ENCODE data around the gene FAM216A.
A peak's percentile ranks its signal among the peaks of the same experiment; 100 is the strongest.
"Not testable (repeated sequence)": the region's sequence is repeated elsewhere in the genome, so short reads cannot be mapped to it uniquely, and the experiment has no call there.

FAM216A gene

DNA sequence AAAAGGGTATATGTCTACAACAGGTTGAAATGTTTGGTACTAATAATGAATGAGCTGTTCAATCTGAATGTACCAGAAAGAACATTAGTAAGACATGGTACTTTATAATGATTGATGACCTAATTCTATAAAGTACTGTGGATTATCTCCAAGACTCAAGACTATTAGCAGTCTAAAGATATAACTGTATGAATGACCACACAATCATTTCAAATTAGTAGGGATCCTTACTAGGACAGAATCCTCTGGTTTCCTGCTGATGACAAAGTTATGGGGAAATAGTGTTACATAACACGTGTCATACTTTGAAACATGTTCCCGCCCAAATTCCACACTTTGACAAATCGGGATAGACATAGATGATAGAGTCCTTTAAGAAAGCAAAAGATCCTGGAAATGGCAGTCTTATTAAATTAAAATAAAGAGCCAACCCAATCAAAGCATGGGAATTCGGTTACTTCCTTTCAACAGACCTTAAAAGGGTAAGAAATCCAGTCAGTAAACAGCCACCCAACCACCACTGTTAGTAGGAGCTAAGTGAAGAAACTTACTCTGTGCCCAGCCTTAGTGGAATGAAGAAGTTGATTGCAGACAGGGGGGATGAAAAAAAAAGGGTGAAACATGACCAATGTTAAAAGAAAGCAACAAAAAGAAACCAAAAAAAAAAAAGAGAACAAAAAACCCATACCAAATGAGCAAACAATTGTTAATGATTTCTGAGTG lies 30.5 kb downstream of the FAM216A start:
- H3K4me1 ChIP-seq (ENCODE audit: control insufficient read depth in 2 of 2, insufficient read depth in 2 of 2, low read length in 2 of 2) = peaks cover 14 to 19% of the 10 kb centered on the region in 2 donors
- H3K9ac ChIP-seq (ENCODE audit: low read depth in 1 of 2, low read length in 2 of 2) = no peak overlapping the region
- H3K27ac ChIP-seq (ENCODE audit: low read depth in 2 of 2, low read length in 2 of 2) = no peak overlapping the region
- no peaks in the 10 kb centered on the region for H3K9me3 ChIP-seq (ENCODE audit: control insufficient read depth in 2 of 2, low read length in 2 of 2)
- peaks cover 12 to 13% of the 10 kb centered on the region in 2 donors for H3K36me3 ChIP-seq (ENCODE audit: control insufficient read depth in 2 of 2, insufficient read depth in 2 of 2, low read length in 2 of 2)
- H3K4me3 ChIP-seq (ENCODE audit: low read length in 2 of 2) = no peak overlapping the region
- H3K27me3 ChIP-seq (ENCODE audit: control insufficient read depth in 2 of 2, insufficient read depth in 2 of 2, low read length in 2 of 2) = no peaks in the 10 kb centered on the region

DNA sequence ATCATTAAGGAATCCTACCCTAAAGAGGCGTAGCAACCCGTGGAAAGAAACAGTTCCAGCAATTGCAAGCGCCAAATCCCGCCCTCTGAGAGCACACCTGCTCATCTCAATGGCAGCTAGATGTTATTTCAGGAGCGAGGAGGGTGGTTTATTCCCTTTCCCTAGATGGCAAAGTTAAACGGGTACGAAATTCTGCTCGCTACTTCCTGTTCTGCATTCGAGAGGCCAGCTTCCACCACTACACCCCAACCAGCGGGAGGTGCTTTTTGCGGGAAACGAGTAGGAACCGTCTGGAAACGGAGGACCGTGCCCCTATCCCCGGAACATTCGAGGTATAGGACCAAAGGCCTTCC lies 32.7 kb downstream of the FAM216A start:
- Histone ChIP-seq H3K36me3 (ENCODE audit: control insufficient read depth in 2 of 2, insufficient read depth in 2 of 2, low read length in 2 of 2) (no peaks in the 10 kb centered on the region), H3K27me3 (ENCODE audit: control insufficient read depth in 2 of 2, insufficient read depth in 2 of 2, low read length in 2 of 2) (no peaks in the 10 kb centered on the region), H3K4me3 (ENCODE audit: low read length in 2 of 2) (peak overlapping the region; percentile 97 to 98), H3K27ac (ENCODE audit: low read depth in 2 of 2, low read length in 2 of 2) (peak overlapping the region; percentile 92 to 94), H3K9me3 (ENCODE audit: control insufficient read depth in 2 of 2, low read length in 2 of 2) (no peaks in the 10 kb centered on the region), H3K9ac (ENCODE audit: low read depth in 1 of 2, low read length in 2 of 2) (peak overlapping the region; percentile 90 to 96), H3K4me1 (ENCODE audit: control insufficient read depth in 2 of 2, insufficient read depth in 2 of 2, low read length in 2 of 2) (peaks cover 14 to 19% of the 10 kb centered on the region in 2 donors)

DNA sequence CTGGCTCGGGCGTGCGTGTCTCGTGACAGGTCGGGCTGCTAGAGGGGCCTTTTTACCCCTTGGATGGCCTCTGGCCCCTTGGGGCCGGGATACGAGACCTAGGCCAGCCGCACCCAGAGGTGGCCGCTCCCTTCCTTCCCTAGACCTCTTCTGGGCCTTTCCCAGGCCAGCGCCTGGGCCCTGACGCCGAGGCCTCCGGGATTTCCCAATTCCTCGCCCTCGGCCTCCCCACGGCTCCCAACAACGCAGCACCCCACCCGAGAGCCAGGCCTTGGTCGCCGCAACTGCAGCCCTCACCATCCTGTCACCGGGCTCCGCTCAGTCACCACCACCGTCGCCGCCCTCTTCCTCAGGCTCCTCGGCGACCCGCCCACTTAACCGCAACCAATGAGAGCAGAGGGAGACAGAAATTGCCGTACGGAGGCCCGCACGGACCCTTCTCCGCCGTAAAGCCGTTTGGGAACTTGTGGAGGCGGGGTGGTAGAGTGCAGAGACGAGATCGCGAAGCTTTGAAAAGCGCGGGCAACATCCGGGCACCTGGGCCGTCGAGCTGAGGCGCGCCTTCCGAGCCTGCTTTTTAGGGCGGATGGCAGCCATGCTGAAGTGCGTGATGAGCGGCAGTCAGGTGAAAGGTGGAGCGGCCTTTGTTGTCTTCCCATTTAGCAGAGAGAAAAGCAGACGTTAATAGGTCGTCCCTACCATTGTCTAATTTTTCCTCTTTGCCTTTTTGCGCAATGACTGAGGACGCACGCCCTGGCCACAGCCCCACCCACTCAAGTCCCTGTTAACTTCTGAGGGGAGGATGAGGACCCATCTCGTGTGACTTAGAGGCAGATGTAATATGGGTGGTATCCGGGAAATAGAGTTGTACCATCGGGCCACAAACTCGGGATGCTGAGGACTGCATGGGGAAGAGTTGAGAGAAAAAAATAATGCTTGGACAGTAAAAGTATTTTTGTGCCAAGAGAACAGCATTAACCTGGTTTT lies 33.4 kb downstream of the FAM216A start, which contains the start of the genes RAD9B and VPS29:
Gene RAD9B (plus strand): TSS at position 580 of the 987 bp plus-strand sequence. CDS start 7 bp downstream, at position 587.
Gene VPS29 (minus strand): TSS at position 360 of the 987 bp plus-strand sequence. CDS start 60 bp downstream, at position 300.
- no peaks in the 10 kb centered on the region for H3K9me3 ChIP-seq (ENCODE audit: control insufficient read depth in 2 of 2, low read length in 2 of 2)
- no peaks in the 10 kb centered on the region for H3K36me3 ChIP-seq (ENCODE audit: control insufficient read depth in 2 of 2, insufficient read depth in 2 of 2, low read length in 2 of 2)
- peaks cover 14 to 19% of the 10 kb centered on the region in 2 donors for H3K4me1 ChIP-seq (ENCODE audit: control insufficient read depth in 2 of 2, insufficient read depth in 2 of 2, low read length in 2 of 2)
- peak within 1 kb of the TSS; percentile 90 to 96 for H3K9ac ChIP-seq (ENCODE audit: low read depth in 1 of 2, low read length in 2 of 2)
- H3K4me3 ChIP-seq (ENCODE audit: low read length in 2 of 2) = peak within 1 kb of the TSS; percentile 97 to 98
- H3K27ac ChIP-seq (ENCODE audit: low read depth in 2 of 2, low read length in 2 of 2) = peak within 1 kb of the TSS; percentile 92 to 94
- H3K27me3 ChIP-seq (ENCODE audit: control insufficient read depth in 2 of 2, insufficient read depth in 2 of 2, low read length in 2 of 2) = no peaks in the 10 kb centered on the region

DNA sequence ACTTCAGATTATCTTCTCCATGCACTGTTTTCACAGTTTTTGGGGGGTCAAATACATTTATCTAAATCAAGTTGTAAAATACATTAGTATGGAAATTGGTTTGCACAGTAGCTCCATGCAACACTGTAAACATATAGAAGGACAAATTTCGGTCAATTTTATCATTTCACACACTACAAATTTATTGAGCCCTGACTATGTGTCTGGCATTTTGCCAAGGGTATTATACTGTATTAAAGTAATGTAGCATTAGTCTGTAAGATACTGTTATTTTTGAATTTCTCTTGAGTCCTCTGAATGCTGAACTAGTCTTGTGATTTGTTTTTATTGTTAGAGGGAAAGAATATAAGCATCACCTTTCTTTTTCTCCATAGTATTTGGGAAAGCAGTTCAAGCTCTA lies 34.8 kb downstream of the FAM216A start:
- Histone ChIP-seq H3K36me3 (ENCODE audit: control insufficient read depth in 2 of 2, insufficient read depth in 2 of 2, low read length in 2 of 2) (no peaks in the 10 kb centered on the region), H3K27ac (ENCODE audit: low read depth in 2 of 2, low read length in 2 of 2) (no peak overlapping the region), H3K27me3 (ENCODE audit: control insufficient read depth in 2 of 2, insufficient read depth in 2 of 2, low read length in 2 of 2) (no peaks in the 10 kb centered on the region), H3K4me1 (ENCODE audit: control insufficient read depth in 2 of 2, insufficient read depth in 2 of 2, low read length in 2 of 2) (peaks cover 14 to 19% of the 10 kb centered on the region in 2 donors), H3K9me3 (ENCODE audit: control insufficient read depth in 2 of 2, low read length in 2 of 2) (no peaks in the 10 kb centered on the region), H3K9ac (ENCODE audit: low read depth in 1 of 2, low read length in 2 of 2) (no peak overlapping the region), H3K4me3 (ENCODE audit: low read length in 2 of 2) (no peak overlapping the region)

DNA sequence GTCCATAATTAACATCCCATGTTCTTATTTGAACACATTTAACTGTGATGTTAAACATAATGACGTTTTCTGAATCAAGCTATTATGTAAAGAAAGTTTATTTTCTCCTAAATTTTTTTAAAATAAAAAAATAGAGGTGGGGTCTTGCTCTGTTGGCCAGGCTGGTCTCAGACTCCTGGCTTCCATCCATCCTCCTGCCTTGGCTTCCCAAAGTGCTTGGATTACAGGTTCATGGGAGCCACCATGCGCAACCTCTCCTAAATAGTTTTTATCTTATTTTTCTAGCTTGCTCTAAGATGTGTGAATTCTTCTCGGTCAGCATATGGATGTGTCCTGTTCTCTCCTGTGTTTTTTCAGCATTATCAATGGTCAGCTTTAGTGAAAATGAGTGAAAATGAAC lies 36.7 kb downstream of the FAM216A start:
- Histone ChIP-seq H3K9me3 (ENCODE audit: control insufficient read depth in 2 of 2, low read length in 2 of 2) (no peaks in the 10 kb centered on the region), H3K36me3 (ENCODE audit: control insufficient read depth in 2 of 2, insufficient read depth in 2 of 2, low read length in 2 of 2) (no peaks in the 10 kb centered on the region), H3K27me3 (ENCODE audit: control insufficient read depth in 2 of 2, insufficient read depth in 2 of 2, low read length in 2 of 2) (no peaks in the 10 kb centered on the region), H3K9ac (ENCODE audit: low read depth in 1 of 2, low read length in 2 of 2) (no peak overlapping the region), H3K4me1 (ENCODE audit: control insufficient read depth in 2 of 2, insufficient read depth in 2 of 2, low read length in 2 of 2) (peaks cover 14 to 16% of the 10 kb centered on the region in 2 donors), H3K4me3 (ENCODE audit: low read length in 2 of 2) (no peak overlapping the region), H3K27ac (ENCODE audit: low read depth in 2 of 2, low read length in 2 of 2) (no peak overlapping the region)

DNA sequence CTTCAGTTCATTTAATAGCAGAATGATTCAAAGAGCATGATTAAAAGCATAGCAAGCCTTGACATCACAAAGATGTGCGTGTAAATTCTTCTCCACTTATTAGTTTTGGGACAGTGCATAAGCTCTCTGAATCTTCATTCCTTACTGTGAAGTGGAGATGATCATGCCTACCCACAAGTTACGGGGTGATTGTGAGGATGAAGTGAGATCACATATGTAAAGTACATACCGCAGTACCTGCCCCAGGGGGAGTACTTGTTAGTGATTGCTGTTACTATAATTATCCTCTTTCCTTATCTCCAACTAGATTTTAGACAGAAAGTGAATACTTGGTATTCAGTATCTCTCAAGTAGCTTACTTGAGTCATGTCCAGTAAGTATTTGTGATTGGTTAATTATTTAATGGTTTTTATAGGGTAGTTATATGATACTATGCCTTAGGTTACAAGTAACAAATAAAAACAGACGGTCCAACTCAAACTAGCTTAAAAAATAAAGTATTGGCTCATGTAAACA lies 39.5 kb downstream of the FAM216A start:
- Histone ChIP-seq H3K4me3 (ENCODE audit: low read length in 2 of 2) (no peak overlapping the region), H3K36me3 (ENCODE audit: control insufficient read depth in 2 of 2, insufficient read depth in 2 of 2, low read length in 2 of 2) (no peaks in the 10 kb centered on the region), H3K27ac (ENCODE audit: low read depth in 2 of 2, low read length in 2 of 2) (no peak overlapping the region), H3K9ac (ENCODE audit: low read depth in 1 of 2, low read length in 2 of 2) (no peak overlapping the region), H3K9me3 (ENCODE audit: control insufficient read depth in 2 of 2, low read length in 2 of 2) (no peaks in the 10 kb centered on the region), H3K4me1 (ENCODE audit: control insufficient read depth in 2 of 2, insufficient read depth in 2 of 2, low read length in 2 of 2) (no peaks in the 10 kb centered on the region), H3K27me3 (ENCODE audit: control insufficient read depth in 2 of 2, insufficient read depth in 2 of 2, low read length in 2 of 2) (no peaks in the 10 kb centered on the region)

DNA sequence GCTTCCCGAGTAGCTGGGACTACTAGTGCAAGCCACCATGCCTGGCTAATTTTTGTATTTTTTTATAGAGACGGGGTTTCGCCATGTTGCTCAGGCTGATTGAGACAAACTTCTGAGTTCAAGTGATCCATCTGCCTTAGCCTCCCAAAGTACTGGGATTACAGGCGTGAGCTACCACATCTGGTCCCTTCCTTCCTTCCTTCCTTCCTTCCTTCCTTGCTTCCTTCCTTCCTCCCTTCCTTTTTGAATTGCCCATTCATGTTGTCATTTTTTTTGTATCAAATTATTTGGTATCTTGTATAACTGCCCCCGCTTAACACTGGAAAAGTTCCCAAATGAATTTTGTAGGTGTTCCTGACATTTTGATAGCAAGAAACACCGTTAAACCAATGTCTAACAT lies 45.2 kb downstream of the FAM216A start:
- H3K27me3 ChIP-seq (ENCODE audit: control insufficient read depth in 2 of 2, insufficient read depth in 2 of 2, low read length in 2 of 2) = no peaks in the 10 kb centered on the region

DNA sequence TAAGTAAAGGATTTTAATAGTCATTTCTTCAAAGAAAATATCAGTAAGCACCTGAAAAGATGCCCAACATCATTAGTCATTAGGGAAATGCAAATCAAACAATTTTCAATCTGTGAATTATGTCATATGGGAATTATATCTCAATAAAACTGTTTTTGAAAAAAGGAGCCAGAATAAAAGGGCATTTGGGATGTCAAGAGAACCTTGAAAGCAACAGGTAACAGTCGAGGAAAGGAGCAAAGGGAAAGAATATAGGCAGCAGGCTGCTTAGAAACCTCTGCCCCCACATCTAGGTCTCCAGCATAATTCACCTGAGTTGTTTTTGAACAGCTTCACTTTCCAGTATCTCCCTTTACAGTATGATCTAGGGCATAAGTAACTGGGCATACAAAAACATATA lies 45.7 kb downstream of the FAM216A start:
- no peak overlapping the region for H3K27ac ChIP-seq (ENCODE audit: low read depth in 2 of 2, low read length in 2 of 2)
- no peak overlapping the region for H3K9ac ChIP-seq (ENCODE audit: low read depth in 1 of 2, low read length in 2 of 2)
- no peaks in the 10 kb centered on the region for H3K27me3 ChIP-seq (ENCODE audit: control insufficient read depth in 2 of 2, insufficient read depth in 2 of 2, low read length in 2 of 2)
- no peaks in the 10 kb centered on the region for H3K36me3 ChIP-seq (ENCODE audit: control insufficient read depth in 2 of 2, insufficient read depth in 2 of 2, low read length in 2 of 2)
- H3K4me1 ChIP-seq (ENCODE audit: control insufficient read depth in 2 of 2, insufficient read depth in 2 of 2, low read length in 2 of 2) = no peaks in the 10 kb centered on the region
- H3K4me3 ChIP-seq (ENCODE audit: low read length in 2 of 2) = no peak overlapping the region
- H3K9me3 ChIP-seq (ENCODE audit: control insufficient read depth in 2 of 2, low read length in 2 of 2) = no peaks in the 10 kb centered on the region

More for the DNA sequence above, 45.2 kb downstream of the FAM216A start:
- H3K4me1 ChIP-seq (ENCODE audit: control insufficient read depth in 2 of 2, insufficient read depth in 2 of 2, low read length in 2 of 2) = no peaks in the 10 kb centered on the region
- no peaks in the 10 kb centered on the region for H3K36me3 ChIP-seq (ENCODE audit: control insufficient read depth in 2 of 2, insufficient read depth in 2 of 2, low read length in 2 of 2)
- H3K27ac ChIP-seq (ENCODE audit: low read depth in 2 of 2, low read length in 2 of 2) = no peak overlapping the region
- no peaks in the 10 kb centered on the region for H3K9me3 ChIP-seq (ENCODE audit: control insufficient read depth in 2 of 2, low read length in 2 of 2)
- H3K9ac ChIP-seq (ENCODE audit: low read depth in 1 of 2, low read length in 2 of 2) = no peak overlapping the region
- no peak overlapping the region for H3K4me3 ChIP-seq (ENCODE audit: low read length in 2 of 2)

DNA sequence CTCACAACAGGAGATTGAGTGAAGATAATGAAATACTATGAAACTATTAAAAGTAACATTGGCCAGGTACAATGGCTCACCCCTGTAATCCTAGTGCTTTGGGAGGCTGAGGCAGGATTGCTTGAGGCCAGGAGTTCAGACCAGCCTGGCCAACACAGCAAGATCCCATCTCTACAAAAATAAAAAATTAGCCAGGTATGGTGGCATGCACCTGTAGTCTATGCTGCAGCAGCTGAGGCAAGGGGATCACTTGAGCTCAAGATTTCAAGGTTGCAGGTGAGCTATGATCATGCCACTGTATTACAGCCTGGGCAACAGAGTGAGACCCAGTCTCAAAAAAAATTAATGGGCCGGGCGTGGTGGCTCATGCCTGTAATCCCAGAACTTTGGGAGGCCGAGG lies 48.4 kb downstream of the FAM216A start:
- H3K36me3 ChIP-seq (ENCODE audit: control insufficient read depth in 2 of 2, insufficient read depth in 2 of 2, low read length in 2 of 2) = no peaks in the 10 kb centered on the region
- no peak overlapping the region for H3K27ac ChIP-seq (ENCODE audit: low read depth in 2 of 2, low read length in 2 of 2)
- no peak overlapping the region for H3K4me3 ChIP-seq (ENCODE audit: low read length in 2 of 2)
- no peak overlapping the region for H3K9ac ChIP-seq (ENCODE audit: low read depth in 1 of 2, low read length in 2 of 2)
- H3K4me1 ChIP-seq (ENCODE audit: control insufficient read depth in 2 of 2, insufficient read depth in 2 of 2, low read length in 2 of 2) = no peaks in the 10 kb centered on the region
- no peaks in the 10 kb centered on the region for H3K9me3 ChIP-seq (ENCODE audit: control insufficient read depth in 2 of 2, low read length in 2 of 2)
- no peaks in the 10 kb centered on the region for H3K27me3 ChIP-seq (ENCODE audit: control insufficient read depth in 2 of 2, insufficient read depth in 2 of 2, low read length in 2 of 2)

DNA sequence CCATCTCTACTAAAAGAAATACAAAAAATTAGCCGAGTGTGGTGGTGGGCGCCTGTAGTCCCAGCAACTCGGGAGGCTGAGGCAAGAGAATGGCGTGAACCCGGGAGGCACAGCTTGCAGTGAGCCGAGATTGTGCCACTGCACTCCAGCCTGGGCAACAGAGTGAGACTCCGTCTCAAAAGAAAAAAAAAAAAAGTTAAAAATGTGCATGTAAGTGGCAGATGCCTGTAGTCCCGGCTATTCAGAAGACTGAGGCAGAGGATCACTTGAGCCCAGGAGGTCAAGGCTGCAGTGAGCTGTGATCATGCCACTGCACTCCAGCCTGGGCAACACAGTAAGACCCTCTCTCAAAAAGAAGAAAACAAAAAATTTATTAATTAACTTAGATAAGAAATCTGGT lies 49.4 kb downstream of the FAM216A start:
- H3K4me1 ChIP-seq (ENCODE audit: control insufficient read depth in 2 of 2, insufficient read depth in 2 of 2, low read length in 2 of 2); H3K27ac ChIP-seq (ENCODE audit: low read depth in 2 of 2, low read length in 2 of 2); H3K27me3 ChIP-seq (ENCODE audit: control insufficient read depth in 2 of 2, insufficient read depth in 2 of 2, low read length in 2 of 2); H3K4me3 ChIP-seq (ENCODE audit: low read length in 2 of 2); H3K9ac ChIP-seq (ENCODE audit: low read depth in 1 of 2, low read length in 2 of 2); H3K36me3 ChIP-seq (ENCODE audit: control insufficient read depth in 2 of 2, insufficient read depth in 2 of 2, low read length in 2 of 2); H3K9me3 ChIP-seq (ENCODE audit: control insufficient read depth in 2 of 2, low read length in 2 of 2): not testable (repeated sequence)
